ENCODE data around the gene TMEM26.

DNA sequence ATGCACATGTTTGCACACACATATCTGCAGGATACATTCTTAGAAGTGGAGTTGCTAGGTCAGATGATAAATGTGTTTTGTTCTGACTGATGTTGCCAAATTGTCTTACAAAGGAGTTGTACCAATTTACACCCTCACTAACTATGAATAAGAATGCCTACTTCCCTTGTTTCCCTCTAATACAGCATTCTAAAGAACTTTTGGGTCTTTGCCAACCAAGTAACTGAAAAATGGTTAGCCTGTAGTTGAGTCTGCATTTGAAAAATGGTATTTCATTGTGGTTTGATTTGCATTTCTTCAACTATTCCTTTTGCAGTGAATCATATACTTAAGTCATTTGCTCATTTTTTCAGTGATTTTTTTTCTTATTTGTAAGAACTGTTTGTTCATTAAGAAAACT, 48.4 kb downstream of the TMEM26 start:
- TF ChIP-seq, protein P1, sequence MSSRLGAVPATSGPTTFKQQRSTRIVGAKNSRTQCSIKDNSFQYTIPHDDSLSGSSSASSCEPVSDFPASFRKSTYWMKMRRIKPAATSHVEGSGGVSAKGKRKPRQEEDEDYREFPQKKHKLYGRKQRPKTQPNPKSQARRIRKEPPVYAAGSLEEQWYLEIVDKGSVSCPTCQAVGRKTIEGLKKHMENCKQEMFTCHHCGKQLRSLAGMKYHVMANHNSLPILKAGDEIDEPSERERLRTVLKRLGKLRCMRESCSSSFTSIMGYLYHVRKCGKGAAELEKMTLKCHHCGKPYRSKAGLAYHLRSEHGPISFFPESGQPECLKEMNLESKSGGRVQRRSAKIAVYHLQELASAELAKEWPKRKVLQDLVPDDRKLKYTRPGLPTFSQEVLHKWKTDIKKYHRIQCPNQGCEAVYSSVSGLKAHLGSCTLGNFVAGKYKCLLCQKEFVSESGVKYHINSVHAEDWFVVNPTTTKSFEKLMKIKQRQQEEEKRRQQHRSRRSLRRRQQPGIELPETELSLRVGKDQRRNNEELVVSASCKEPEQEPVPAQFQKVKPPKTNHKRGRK (CRISPR knock-in tag; IDR thresholded peaks at IDR 0.05; ENCODE audit: borderline replicate concordance) = no peak
- TF ChIP-seq, protein P2, sequence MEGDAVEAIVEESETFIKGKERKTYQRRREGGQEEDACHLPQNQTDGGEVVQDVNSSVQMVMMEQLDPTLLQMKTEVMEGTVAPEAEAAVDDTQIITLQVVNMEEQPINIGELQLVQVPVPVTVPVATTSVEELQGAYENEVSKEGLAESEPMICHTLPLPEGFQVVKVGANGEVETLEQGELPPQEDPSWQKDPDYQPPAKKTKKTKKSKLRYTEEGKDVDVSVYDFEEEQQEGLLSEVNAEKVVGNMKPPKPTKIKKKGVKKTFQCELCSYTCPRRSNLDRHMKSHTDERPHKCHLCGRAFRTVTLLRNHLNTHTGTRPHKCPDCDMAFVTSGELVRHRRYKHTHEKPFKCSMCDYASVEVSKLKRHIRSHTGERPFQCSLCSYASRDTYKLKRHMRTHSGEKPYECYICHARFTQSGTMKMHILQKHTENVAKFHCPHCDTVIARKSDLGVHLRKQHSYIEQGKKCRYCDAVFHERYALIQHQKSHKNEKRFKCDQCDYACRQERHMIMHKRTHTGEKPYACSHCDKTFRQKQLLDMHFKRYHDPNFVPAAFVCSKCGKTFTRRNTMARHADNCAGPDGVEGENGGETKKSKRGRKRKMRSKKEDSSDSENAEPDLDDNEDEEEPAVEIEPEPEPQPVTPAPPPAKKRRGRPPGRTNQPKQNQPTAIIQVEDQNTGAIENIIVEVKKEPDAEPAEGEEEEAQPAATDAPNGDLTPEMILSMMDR (IDR thresholded peaks at IDR 0.05) = no peak
- TF ChIP-seq, protein P3, sequence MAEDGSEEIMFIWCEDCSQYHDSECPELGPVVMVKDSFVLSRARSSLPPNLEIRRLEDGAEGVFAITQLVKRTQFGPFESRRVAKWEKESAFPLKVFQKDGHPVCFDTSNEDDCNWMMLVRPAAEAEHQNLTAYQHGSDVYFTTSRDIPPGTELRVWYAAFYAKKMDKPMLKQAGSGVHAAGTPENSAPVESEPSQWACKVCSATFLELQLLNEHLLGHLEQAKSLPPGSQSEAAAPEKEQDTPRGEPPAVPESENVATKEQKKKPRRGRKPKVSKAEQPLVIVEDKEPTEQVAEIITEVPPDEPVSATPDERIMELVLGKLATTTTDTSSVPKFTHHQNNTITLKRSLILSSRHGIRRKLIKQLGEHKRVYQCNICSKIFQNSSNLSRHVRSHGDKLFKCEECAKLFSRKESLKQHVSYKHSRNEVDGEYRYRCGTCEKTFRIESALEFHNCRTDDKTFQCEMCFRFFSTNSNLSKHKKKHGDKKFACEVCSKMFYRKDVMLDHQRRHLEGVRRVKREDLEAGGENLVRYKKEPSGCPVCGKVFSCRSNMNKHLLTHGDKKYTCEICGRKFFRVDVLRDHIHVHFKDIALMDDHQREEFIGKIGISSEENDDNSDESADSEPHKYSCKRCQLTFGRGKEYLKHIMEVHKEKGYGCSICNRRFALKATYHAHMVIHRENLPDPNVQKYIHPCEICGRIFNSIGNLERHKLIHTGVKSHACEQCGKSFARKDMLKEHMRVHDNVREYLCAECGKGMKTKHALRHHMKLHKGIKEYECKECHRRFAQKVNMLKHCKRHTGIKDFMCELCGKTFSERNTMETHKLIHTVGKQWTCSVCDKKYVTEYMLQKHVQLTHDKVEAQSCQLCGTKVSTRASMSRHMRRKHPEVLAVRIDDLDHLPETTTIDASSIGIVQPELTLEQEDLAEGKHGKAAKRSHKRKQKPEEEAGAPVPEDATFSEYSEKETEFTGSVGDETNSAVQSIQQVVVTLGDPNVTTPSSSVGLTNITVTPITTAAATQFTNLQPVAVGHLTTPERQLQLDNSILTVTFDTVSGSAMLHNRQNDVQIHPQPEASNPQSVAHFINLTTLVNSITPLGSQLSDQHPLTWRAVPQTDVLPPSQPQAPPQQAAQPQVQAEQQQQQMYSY (CRISPR knock-in tag; IDR thresholded peaks at IDR 0.05) = no peak
- TF ChIP-seq CBFB (CRISPR knock-in tag; IDR thresholded peaks at IDR 0.05; ENCODE audit: low read depth) = no peak
